T-helper 1 cell treated with Interleukin-12 subunit alpha and Interleukin-12 subunit beta and Interleukin-4 antibody, amounts not matched to agents 30 μg/mL and 1 μg/mL, for 36 hours (primary cell): ENCODE measurements around the gene ENDOD1.

Source experiments
- H3K27ac Mint-ChIP-seq: one replicate; pipeline ENCODE4 v1.8.0; 2021; ENCODE audit warnings: mild to moderate bottlenecking, mixed read lengths
- H3K27me3 Mint-ChIP-seq: one replicate; pipeline ENCODE4 v1.8.0; 2021; ENCODE audit warnings: low read depth, mixed read lengths
- H3K36me3 Mint-ChIP-seq: one replicate; pipeline ENCODE4 v1.8.0; 2021; ENCODE audit warnings: low read depth, mixed read lengths
- H3K4me1 Mint-ChIP-seq: one replicate; pipeline ENCODE4 v1.8.0; 2021; ENCODE audit warnings: low read depth, mixed read lengths
- H3K4me3 Mint-ChIP-seq: one replicate; pipeline ENCODE4 v1.8.0; 2021; ENCODE audit warnings: mild to moderate bottlenecking, moderate library complexity, mixed read lengths
- H3K9me3 Mint-ChIP-seq: one replicate; pipeline ENCODE4 v1.8.0; 2021; ENCODE audit warnings: mixed read lengths

ENDOD1 gene

GRCh38 chr11:95175818-95176380, 86.3 kb downstream of the ENDOD1 start:
- Mint-ChIP-seq H3K4me3 (no peak overlapping the region), H3K27me3 (no peaks in the 10 kb centered on the region), H3K27ac (peak overlapping the region; percentile 4), H3K9me3 (no peaks in the 10 kb centered on the region), H3K36me3 (peaks cover 25% of the 10 kb centered on the region), H3K4me1 (no peaks in the 10 kb centered on the region)
